ENCODE data around the gene TMEM39B.
"Not testable (repeated sequence)": the region's sequence is repeated elsewhere in the genome, so short reads cannot be mapped to it uniquely, and the experiment has no call there.

TMEM39B gene

DNA sequence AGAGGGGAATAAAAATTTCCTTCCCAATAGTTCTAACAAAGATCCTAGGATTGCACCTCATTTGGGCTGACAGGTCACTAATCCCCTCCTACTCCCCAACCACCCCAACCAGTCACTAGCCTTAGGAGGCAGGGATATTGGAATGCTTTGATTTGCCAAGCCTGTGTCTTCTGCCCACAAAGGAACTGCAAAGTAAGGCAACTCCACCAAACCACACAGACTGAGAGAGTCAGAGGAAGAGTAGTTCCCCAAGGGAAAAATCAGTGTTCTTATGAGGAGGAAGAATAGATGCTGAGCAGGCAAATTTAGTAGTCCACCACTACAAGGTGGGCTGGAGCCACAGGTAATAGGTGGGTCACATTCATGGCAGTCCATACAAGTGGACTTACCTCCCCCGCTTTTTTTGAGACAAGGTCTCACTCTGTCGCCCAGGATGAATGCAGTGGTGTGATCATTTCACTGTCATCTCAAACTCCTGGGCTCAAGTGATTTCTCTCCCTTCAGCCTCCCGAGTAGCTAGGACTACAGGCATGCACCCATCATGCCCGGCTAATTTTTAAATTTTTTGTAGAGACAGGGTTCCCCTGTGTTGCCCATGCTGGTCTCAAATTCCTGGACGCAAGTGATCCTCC lies 3.7 kb upstream of the TMEM39B start:
- no peak for DNase-seq (ENCODE audit: low read depth in 1 of 2, low spot score in 1 of 2)

DNA sequence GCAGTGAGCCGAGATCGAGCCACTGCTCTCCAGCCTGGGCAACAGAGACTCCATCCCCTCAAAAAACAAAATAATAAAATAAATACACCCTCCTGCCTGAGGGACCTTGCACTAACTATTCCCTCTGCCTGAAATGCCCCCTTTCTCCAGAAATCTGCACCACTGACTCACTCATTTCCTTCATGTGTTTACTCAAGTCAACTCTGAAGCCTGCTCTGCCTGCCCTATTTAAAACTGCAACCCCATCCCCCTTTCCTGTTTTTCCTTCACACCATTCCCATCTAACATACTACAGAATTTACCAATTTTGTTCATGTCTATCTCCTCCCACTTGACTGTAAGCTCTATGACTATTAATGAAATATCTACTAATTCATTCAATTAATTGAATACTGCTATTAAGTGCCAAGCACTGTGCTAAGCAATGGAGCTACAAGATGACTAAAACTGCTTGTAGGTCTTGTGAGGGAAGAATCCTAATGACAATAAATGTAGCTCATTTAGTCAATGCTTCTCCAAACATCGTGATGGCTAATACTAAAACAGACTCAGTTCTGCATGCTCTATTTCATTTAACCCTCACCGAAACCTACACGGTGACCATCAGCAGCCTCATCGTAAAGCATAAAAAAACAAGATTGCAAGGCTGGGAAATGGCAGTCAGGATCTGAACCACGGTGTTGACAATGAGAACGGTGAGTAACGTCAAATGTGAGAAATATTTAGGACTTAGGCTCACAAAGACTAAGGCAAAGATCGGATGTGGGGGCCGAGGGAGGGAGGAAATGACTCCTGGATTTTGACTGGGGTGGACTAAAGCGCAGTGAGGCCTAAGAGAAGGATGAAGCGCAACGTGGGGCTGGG lies 749 bp upstream of the TMEM39B start:
- DNase-seq (ENCODE audit: low read depth in 1 of 2, low spot score in 1 of 2): no peak

DNA sequence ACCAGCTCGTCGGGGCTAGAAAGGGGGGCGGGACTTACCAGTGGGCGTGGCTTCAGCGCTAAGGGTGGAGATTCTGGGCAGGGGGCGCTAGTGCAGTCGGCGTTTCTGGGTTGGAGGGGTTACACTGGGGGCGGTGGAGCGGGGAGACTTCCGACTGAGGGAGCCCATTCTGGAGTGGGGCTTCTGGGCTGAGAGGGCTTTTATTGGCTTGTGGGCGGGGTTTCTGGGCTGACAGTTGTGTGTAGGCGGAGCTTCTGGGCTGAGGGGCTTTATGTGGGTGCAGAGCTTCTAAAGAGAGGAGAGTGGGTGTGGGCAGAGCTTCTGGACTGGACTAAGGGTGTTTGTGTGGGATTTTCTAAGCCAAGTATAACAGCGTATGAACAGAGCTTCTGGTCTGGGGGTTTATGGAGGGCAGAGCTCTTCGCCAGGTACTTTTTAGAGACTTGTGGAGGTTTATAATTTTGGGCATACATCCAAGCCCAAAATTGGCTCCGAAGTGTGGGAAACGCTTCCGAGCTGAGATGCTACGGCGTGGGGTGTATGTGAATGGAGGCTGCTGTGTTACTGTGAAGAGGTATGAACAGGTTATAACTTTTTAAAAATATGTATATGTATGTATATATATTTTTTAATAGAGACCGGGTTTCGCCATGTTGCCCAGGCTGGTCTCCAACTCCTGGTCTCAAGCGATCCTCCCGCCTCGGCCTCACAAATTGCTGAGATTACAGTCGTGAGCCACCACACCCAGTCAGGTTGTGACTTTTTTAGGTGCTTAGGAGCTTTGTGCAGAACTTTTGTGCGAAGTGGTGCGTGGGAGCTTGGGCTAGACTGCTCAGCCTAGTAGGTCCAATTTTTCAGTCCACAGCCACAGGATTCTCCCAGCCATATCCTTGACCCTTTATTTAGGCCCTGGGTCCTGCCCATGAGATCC lies 825 bp downstream of the TMEM39B start:
- DNase-seq (ENCODE audit: low read depth in 1 of 2, low spot score in 1 of 2): no peak

DNA sequence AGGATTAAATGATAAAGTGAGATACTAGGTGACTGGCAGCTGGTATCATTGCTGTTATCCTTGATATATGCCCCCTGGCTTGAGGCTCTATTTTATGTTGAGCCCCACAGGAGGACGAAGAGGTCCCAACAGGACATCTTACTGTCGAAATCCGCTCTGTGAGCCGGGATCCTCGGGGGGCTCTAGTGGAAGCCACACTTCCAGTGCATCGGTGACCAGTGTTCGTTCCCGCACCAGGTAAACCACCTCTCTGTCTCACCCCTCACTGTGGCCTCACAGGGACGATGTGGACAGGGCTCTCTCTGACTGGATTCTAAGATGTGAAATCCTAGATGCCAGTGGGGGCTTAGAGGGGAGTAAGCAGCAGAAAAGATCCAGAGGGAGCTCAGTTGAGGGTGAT lies 2.1 kb downstream of the TMEM39B start:
- DNase-seq (ENCODE audit: low read depth in 1 of 2, low spot score in 1 of 2): no peak

- no peak for DNase-seq (ENCODE audit: low read depth in 1 of 2, low spot score in 1 of 2)
Observed at GRCh38 chr1:32077451-32077850, 4.7 kb downstream of the TMEM39B start.

GRCh38 chr1:32082022-32082421 lies 9.3 kb downstream of the TMEM39B start:
- no peak for DNase-seq (ENCODE audit: low read depth in 1 of 2, low spot score in 1 of 2)

- not testable (repeated sequence) for DNase-seq (ENCODE audit: low read depth in 1 of 2, low spot score in 1 of 2)
Observed at GRCh38 chr1:32086381-32086780, 13.6 kb downstream of the TMEM39B start.

- DNase-seq (ENCODE audit: low read depth in 1 of 2, low spot score in 1 of 2): no peak
Observed at GRCh38 chr1:32091176-32091575, 18.4 kb downstream of the TMEM39B start.

- no peak for DNase-seq (ENCODE audit: low read depth in 1 of 2, low spot score in 1 of 2)
Observed at GRCh38 chr1:32091591-32091990, 18.9 kb downstream of the TMEM39B start.

GRCh38 chr1:32094746-32095521 lies 22.2 kb downstream of the TMEM39B start:
- DNase-seq (ENCODE audit: low read depth in 1 of 2, low spot score in 1 of 2): no peak

- no peak for DNase-seq (ENCODE audit: low read depth in 1 of 2, low spot score in 1 of 2)
Observed at GRCh38 chr1:32099426-32099825, 26.7 kb downstream of the TMEM39B start.

DNA sequence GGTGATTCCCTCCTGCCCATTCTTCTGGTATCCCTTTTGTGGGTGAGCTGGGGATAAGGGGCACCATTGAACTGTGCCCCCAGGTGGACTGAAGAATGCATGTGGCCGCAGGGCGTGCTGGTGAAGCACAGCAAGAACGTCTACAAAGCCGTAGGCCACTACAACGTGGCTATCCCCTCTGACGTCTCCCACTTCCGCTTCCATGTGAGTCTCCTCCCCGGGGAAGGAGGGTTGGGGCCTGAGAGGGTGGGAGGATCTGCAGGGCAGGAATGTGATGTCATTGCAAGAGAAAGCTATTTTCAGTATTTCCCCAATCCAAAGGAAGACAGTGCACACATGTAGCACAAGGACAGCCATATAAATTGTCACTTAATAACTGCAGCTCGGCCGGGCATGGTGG lies 27.6 kb downstream of the TMEM39B start:
- DNase-seq (ENCODE audit: low read depth in 1 of 2, low spot score in 1 of 2): no peak

DNA sequence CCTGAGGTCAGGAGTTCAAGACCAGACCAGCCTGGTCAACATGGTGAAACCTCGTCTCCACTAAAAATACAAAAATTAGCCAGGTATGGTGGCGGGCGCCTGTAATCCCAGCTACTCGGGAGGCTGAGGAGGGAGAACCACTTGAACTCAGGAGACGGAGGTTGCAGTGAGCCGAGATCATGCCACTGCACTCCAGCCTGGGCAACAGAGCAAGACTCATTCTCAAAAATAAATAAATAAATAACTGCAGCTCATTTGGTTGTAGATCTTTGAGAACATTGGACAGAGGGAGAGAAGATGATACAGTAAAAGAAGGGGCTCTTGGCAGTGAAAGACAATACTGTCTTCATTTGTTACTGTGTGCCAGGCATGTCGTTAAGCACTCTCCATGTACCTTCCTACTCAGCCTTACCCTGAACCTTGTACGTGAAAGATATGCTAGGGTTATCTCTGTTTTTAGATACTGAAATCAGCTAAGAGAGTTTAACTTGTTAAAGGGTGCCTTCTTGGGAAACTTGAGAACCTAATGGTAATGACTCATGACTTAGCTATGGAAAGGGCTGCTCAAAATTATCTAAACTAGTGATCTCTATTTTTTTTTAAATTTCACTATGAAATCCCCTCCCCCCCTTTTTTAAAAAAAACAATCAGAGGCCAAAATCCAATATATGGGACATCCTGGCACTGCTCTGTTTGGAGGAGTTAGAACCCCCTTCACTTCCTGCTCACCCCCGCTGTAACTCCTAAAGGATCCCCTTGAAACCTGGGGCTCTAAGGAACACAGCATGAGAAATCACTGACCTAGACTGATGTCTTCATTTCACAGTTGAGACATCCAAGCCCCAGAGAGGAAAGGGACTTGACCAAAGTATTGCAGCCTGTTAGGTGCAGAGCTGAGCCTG lies 28.3 kb downstream of the TMEM39B start:
- no peak for DNase-seq (ENCODE audit: low read depth in 1 of 2, low spot score in 1 of 2)

- no peak for DNase-seq (ENCODE audit: low read depth in 1 of 2, low spot score in 1 of 2)
Observed at GRCh38 chr1:32104127-32104526, 31.4 kb downstream of the TMEM39B start.

DNA sequence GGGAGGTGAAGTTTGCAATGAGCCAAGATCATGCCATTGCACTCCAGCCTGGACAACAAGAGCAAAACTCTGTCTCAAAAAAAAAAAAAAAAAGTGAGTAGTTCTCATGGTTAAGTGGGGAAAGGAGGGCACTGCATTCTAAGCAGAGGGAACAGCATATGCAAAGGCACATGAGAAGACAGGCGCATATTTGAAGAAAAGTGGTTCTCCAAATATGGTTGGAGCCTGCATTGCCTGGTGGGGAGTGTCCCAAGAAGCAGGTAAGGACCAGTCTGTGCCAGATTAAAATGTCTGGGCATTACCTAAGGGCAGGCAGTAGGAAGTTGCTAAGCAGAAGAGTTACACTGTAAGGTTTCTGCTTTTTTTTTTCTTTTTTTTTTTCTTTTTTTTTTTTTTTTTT lies 32.6 kb downstream of the TMEM39B start:
- DNase-seq (ENCODE audit: low read depth in 1 of 2, low spot score in 1 of 2): no peak

GRCh38 chr1:32106663-32107275 lies 34.0 kb downstream of the TMEM39B start:
- no peak for DNase-seq (ENCODE audit: low read depth in 1 of 2, low spot score in 1 of 2)

DNA sequence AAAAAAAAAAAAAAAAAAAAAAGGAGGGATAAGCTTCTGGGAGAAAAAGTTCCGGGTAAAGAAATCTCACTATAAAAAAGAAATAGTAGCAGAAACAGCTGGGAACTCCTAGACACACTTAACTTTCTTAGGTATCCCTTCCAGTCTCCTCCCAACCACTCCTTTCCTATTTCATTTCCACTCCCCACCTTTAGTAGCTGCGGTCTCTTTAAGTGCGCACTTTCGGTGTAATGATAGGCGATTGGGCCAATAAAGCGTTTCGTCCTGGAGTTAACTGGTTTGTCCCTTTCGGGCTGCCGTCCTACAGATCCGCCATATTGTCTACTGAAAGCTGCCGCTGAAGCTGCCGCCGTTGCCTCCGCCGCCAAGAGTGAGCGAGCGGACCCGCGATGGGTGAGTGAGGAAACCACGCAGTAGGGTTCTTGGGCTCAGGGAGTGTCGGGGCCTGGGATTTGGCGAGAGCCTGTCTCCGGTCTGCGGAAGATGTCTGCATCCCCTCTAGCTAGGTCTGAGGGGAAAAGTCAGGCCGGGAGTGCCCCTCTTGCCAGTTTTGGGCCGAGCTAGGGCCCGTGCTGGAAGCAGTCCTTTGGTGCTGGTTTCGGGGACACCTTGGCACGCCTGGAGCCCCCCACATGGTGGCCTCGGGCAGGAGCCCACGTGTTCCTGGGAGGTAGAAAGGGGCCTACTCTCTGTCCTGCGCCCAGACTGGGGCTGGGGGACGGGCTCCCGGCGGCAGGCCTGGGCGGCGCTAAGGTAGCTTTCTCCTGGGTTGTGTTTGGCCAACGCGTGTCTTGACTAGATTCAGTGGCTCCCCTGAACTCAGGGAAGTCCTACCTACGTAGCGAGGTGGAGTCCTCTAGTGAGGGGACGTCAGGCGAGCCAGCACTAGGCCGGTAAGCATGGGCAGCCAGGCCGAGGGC lies 35.3 kb downstream of the TMEM39B start, which contains the start of gene KPNA6:
Gene KPNA6 (plus strand): TSS at position 315 of the 920 bp plus-strand sequence. CDS start 75 bp downstream, at position 390.
- DNase-seq (ENCODE audit: low read depth in 1 of 2, low spot score in 1 of 2): peak; percentile 77 to 82

DNA sequence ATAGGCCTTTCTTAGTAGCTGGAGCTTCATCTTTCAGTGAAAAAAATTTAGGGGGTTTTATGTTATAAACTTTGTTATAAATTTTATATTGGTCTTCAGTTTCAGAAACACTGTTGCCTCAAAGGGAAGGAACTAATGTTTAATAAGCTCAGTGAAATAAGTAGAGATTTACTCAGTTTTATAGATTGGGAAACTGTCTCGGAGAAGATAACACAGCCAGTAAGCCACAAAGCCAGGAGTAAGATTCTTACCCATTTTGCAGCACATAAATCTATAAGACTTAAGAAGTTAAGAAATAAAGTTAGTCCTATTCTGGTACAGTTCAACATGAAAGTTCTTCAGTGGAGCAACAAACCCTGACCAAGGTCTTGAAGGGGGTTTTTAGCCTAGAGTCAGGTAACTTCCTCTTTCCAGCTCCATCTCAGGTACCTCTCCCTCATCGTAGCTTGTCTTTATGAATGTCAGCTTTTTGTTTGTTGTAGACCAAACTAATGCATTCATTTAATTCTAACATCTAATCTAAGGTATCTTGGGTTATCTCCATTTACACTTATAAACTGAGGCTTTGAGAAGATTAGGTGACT lies 38.4 kb downstream of the TMEM39B start:
- no peak for DNase-seq (ENCODE audit: low read depth in 1 of 2, low spot score in 1 of 2)

Data from activated T-helper 1 cell treated with anti-CD3 and anti-CD28 coated beads, Interleukin-2, amount 50 U/mL, for 16 hours (primary cell).